Measurements from ENCODE around the gene MACF1. TPM values are rescaled to one million over a fixed set of nuclear protein-coding genes. Genes with fewer than 3 reads are reported as not detected.
"Not testable (repeated sequence)": the region's sequence is repeated elsewhere in the genome, so short reads cannot be mapped to it uniquely, and the experiment has no call there.

The MACF1 gene
- total and polyA plus RNA-seq, 8 donors = 49.8 to 161 (median 89.1) TPM

DNA sequence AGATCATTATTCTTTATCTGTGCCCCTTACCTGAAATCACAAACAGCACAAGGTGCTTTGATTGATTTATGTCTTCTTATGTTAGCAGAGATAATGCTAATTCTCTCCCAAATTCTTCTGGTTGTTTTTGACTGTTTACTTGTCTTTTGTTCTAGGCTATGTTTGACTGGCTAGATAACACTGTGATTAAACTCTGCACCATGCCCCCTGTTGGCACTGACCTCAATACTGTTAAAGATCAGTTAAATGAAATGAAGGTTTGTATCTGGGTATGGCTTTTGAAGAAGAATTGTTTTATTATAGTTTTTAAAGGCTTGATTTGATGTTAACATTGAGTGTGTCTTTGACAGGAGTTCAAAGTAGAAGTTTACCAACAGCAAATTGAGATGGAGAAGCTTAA, 237.3 kb downstream of the MACF1 start:
- TF ChIP-seq, protein P1, sequence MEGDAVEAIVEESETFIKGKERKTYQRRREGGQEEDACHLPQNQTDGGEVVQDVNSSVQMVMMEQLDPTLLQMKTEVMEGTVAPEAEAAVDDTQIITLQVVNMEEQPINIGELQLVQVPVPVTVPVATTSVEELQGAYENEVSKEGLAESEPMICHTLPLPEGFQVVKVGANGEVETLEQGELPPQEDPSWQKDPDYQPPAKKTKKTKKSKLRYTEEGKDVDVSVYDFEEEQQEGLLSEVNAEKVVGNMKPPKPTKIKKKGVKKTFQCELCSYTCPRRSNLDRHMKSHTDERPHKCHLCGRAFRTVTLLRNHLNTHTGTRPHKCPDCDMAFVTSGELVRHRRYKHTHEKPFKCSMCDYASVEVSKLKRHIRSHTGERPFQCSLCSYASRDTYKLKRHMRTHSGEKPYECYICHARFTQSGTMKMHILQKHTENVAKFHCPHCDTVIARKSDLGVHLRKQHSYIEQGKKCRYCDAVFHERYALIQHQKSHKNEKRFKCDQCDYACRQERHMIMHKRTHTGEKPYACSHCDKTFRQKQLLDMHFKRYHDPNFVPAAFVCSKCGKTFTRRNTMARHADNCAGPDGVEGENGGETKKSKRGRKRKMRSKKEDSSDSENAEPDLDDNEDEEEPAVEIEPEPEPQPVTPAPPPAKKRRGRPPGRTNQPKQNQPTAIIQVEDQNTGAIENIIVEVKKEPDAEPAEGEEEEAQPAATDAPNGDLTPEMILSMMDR (IDR thresholded peaks at IDR 0.05) = no peak
- Histone ChIP-seq H3K27me3 (no peaks in the 10 kb centered on the region), H3K4me1 (no peaks in the 10 kb centered on the region), H3K36me3 (peaks cover 8 to 82% (median 54%) of the 10 kb centered on the region in 3 donors), H3K4me3 (no peak overlapping the region), H3K9me3 (no peaks in the 10 kb centered on the region), H3K27ac (no peak overlapping the region)
- ATAC-seq = no peak
- no peak for FAIRE-seq
- DNase-seq = no peak
- intact Hi-C loops (cut with DNase I) = no loop called here

DNA sequence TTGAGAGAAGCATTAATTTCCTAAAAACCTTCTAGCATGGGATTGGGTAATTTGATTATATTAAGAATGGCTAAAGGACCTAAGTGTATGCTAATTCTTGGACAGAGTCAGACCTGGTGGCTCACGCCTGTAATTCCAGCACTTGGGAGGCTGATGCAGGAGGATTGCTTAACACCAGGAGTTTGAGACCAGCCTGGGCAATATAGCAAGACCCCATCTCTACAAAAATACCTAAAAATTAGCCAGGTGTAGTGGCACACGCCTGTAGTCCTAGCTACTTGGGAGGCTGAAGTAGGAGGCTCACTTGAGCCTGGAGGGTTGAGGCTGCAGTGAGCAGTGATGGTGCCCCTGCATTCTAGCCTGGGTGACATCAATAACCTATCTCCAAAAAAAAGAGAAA, 241.1 kb downstream of the MACF1 start:
- 100% methylated on average over 2 of the region's 2 CpGs for WGBS, 2 donors
- Histone ChIP-seq H3K36me3 (peaks cover 9 to 88% (median 63%) of the 10 kb centered on the region in 3 donors), H3K4me1 (no peaks in the 10 kb centered on the region), H3K27ac (no peak overlapping the region), H3K27me3 (no peaks in the 10 kb centered on the region), H3K4me3 (no peak overlapping the region), H3K9me3 (no peaks in the 10 kb centered on the region)
- intact Hi-C loops (cut with DNase I) = no loop called here
- FAIRE-seq (no peak), ATAC-seq (no peak), DNase-seq (no peak)
- TF ChIP-seq, protein P1 (IDR thresholded peaks at IDR 0.05) = no peak

DNA sequence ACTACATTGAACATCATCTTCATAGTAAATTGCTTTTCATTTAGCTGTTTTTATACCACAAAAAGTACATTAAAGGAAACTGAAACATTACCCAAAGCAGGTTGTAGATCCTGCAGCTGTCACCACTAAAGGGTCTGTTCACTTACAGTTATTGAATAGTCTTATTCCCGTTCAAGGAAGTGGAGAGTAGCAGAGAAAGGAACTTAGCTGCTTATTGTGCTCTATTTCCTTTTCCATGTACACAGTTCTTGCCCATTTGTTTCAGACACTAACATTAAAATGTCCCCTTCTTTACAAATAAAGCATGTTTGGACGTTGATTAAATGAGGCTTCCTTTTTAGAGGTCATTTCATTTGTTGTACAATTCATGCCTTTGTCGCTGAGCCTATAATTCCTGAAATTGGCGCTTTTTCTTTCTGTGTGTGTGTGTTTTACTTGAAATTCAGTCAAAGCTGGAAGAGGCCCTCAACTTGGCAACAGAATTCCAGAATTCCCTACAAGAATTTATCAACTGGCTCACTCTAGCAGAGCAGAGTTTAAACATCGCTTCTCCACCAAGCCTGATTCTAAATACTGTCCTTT, 242.6 kb downstream of the MACF1 start:
- Histone ChIP-seq H3K4me3 (no peak overlapping the region), H3K9me3 (no peaks in the 10 kb centered on the region), H3K4me1 (no peaks in the 10 kb centered on the region), H3K27ac (no peak overlapping the region), H3K36me3 (peaks cover 9 to 89% (median 60%) of the 10 kb centered on the region in 3 donors), H3K27me3 (no peaks in the 10 kb centered on the region)
- intact Hi-C loops (cut with DNase I) = no loop called here
- no peak for ATAC-seq
- no peak for DNase-seq
- TF ChIP-seq, protein P1 (IDR thresholded peaks at IDR 0.05) = no peak
- no peak for FAIRE-seq
- WGBS, 2 donors = 83 to 85% methylated on average over 5 of the region's 5 CpGs

DNA sequence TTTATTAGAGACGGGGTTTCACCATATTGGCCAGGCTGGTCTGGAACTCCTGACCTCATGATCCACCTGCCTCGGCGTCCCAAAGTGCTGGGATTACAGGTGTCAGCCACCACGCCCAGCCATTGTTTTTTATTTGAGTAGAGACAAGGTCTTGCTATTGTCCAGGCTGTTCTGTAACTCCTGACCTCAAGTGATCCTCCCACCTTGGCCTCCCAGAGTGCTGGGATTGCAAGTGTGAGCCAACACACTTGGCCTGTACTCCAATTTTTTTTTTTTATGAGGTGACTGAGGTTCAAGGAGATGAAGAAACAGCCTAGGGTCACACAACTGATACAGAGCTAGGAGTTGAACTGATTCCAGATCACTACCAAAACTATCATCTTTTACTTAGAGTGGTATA, 245.5 kb downstream of the MACF1 start:
- FAIRE-seq; ATAC-seq; H3K27me3 ChIP-seq; DNase-seq; H3K4me1 ChIP-seq; H3K27ac ChIP-seq; H3K9me3 ChIP-seq; intact Hi-C loops (cut with DNase I); H3K4me3 ChIP-seq: not testable (repeated sequence)
- 94 to 99% methylated on average over 4 of the region's 4 CpGs for WGBS, 2 donors
- H3K36me3 ChIP-seq = peaks cover 5 to 89% (median 70%) of the 10 kb centered on the region in 3 donors

DNA sequence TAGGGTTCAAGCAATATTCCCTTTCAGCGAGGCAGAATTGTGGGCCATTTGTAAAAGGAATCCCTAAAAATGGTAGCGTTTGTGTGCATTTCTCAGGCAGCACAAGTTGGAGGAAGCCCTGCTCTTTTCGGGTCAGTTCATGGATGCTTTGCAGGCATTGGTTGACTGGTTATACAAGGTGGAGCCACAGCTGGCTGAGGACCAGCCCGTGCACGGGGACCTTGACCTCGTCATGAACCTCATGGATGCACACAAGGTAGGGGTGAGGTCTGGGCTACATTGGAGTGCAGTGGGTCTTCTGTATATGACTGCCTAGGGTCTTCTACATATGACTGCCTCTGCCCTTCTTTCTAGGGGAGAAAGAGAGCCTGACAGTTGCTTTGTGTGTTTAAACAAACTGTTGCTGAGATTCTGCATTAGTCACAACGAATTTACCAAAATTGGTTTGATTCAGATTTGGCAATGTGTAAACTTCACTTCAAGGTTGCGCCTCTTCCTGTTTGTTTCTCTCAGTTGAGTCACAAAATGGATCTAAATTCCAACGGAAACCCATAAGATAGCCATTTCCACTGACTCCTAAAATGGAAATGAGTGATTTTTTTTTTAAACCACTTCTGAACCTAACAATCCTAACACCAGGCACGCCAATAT, 246.6 kb downstream of the MACF1 start:
- intact Hi-C loops (cut with DNase I) = no loop called here
- H3K27ac ChIP-seq = no peak overlapping the region
- DNase-seq (no peak), FAIRE-seq (no peak), ATAC-seq (peak in 1 of 4 donors; percentile 30)
- WGBS, 2 donors = 61% methylated on average over 10 of the region's 10 CpGs
- no peak overlapping the region for H3K4me3 ChIP-seq
- peaks cover 9 to 90% (median 72%) of the 10 kb centered on the region in 3 donors for H3K36me3 ChIP-seq
- no peaks in the 10 kb centered on the region for H3K4me1 ChIP-seq
- no peaks in the 10 kb centered on the region for H3K9me3 ChIP-seq
- TF ChIP-seq, protein P1 (IDR thresholded peaks at IDR 0.05) = no peak
- no peaks in the 10 kb centered on the region for H3K27me3 ChIP-seq

Data from pancreas (tissue), 10 donors.